ENCODE data around the gene CDKAL1.

Gene CDKAL1

GRCh38 chr6:21279619-21280018, 745.4 kb downstream of the CDKAL1 start:
- DNase-seq, result no peak

DNA sequence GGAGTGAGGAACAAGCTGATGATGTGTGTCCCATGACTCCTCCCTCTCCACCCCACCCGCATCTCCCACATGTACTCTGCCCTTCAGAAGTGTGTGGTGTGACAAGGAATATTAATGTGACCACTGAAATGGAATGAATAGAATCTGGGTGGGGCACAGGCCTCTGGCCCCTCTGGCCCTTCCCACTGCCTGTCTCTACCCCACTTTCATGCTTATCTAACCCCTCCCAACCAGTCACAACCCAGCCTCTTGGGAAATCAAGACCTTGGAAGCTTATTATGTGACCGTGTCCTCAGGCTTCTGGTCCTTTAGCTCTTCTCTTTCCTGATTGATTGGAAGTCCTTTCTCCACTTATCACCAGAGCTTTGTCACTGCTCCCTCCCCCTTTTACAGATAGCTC, 747.1 kb downstream of the CDKAL1 start:
- no peak for DNase-seq
